Stimulated activated naive B cell treated with anti-CD40 and anti-IgM and Interleukin-4, amounts not matched to agents 10 μg/mL and 1 μg/mL and 100 μg/mL, for 72 hours (primary cell): ENCODE results near the gene PHKG1.
"Not testable (repeated sequence)": the region's sequence is repeated elsewhere in the genome, so short reads cannot be mapped to it uniquely, and the experiment has no call there.

Experiments used
- ATAC-seq, 2 donors: fragments of 150-1000 bp; cut with Tn5 transposase; replicated peaks; 2 replicates each; pipeline ENCODE4 v1.10.0; 2021; ENCODE audit warnings: moderate library complexity in 1 of 2
- DNase-seq: peaks from one replicate; pipeline ENCODE4 v3.0.0; 2021
- H3K27ac Mint-ChIP-seq: one replicate; pipeline ENCODE4 v1.8.0; 2022; ENCODE audit warnings: mild to moderate bottlenecking, mixed read lengths
- H3K27me3 Mint-ChIP-seq, 2 donors: one replicate each; pipeline ENCODE4 v1.8.0; 2022; ENCODE audit warnings: mixed read lengths in 2 of 2
- H3K36me3 Mint-ChIP-seq, 2 donors: one replicate each; pipeline ENCODE4 v1.8.0; 2022; ENCODE audit warnings: mixed read lengths in 2 of 2, mild to moderate bottlenecking in 1 of 2
- H3K4me1 Mint-ChIP-seq, 2 donors: one replicate each; pipeline ENCODE4 v1.8.0; 2022; ENCODE audit warnings: mixed read lengths in 2 of 2, mild to moderate bottlenecking in 1 of 2
- H3K4me3 Mint-ChIP-seq, 2 donors: one replicate each; pipeline ENCODE4 v1.8.0; 2022; ENCODE audit warnings: mild to moderate bottlenecking in 2 of 2, mixed read lengths in 2 of 2, moderate library complexity in 1 of 2
- H3K9me3 Mint-ChIP-seq, 2 donors: one replicate each; pipeline ENCODE4 v1.8.0; 2022; ENCODE audit warnings: mixed read lengths in 2 of 2, mild to moderate bottlenecking in 1 of 2

PHKG1 gene

GRCh38 chr7:56092789-56093531, at the start of gene PHKG1:
TSS of gene PHKG1 (minus strand) at chr7:56092952. CDS start at chr7:56088941, 4,011 bp downstream.
- Mint-ChIP-seq H3K4me1 (peaks cover 0 to 5% of the 10 kb centered on the region in 2 donors), H3K36me3 (peaks cover 14 to 29% of the 10 kb centered on the region in 2 donors), H3K9me3 (no peaks in the 10 kb centered on the region), H3K27me3 (no peaks in the 10 kb centered on the region), H3K4me3 (no peak within 1 kb of the TSS), H3K27ac (peak within 1 kb of the TSS; percentile 54)
- DNase-seq (no peak), ATAC-seq (peak in 1 of 2 donors; percentile 27)

- H3K27ac Mint-ChIP-seq, H3K36me3 Mint-ChIP-seq, ATAC-seq, H3K27me3 Mint-ChIP-seq, DNase-seq, H3K4me1 Mint-ChIP-seq, H3K4me3 Mint-ChIP-seq, H3K9me3 Mint-ChIP-seq: not testable (repeated sequence)
These were observed 38.3 kb upstream of the PHKG1 start for GRCh38 chr7:56131062-56131461.

- DNase-seq (no peak), ATAC-seq (no peak)
- H3K27ac Mint-ChIP-seq, result no peak overlapping the region
- peaks cover 0 to 11% of the 10 kb centered on the region in 2 donors for H3K27me3 Mint-ChIP-seq
- H3K9me3 Mint-ChIP-seq, result no peaks in the 10 kb centered on the region
- no peaks in the 10 kb centered on the region for H3K36me3 Mint-ChIP-seq
- no peaks in the 10 kb centered on the region for H3K4me1 Mint-ChIP-seq
- H3K4me3 Mint-ChIP-seq, result no peak overlapping the region
These were observed 34.7 kb upstream of the PHKG1 start for GRCh38 chr7:56127241-56127975.

GRCh38 chr7:56125831-56126230, 33.1 kb upstream of the PHKG1 start:
- H3K36me3 Mint-ChIP-seq, result no peaks in the 10 kb centered on the region
- peaks cover 7 to 12% of the 10 kb centered on the region in 2 donors for H3K27me3 Mint-ChIP-seq
- ATAC-seq, result no peak
- no peaks in the 10 kb centered on the region for H3K9me3 Mint-ChIP-seq
- DNase-seq, result no peak
- H3K4me1 Mint-ChIP-seq, result no peaks in the 10 kb centered on the region
- H3K27ac Mint-ChIP-seq, result no peak overlapping the region
- H3K4me3 Mint-ChIP-seq, result no peak overlapping the region

GRCh38 chr7:56124981-56125380, 32.2 kb upstream of the PHKG1 start:
- no peaks in the 10 kb centered on the region for H3K9me3 Mint-ChIP-seq
- no peaks in the 10 kb centered on the region for H3K36me3 Mint-ChIP-seq
- DNase-seq (no peak), ATAC-seq (no peak)
- no peaks in the 10 kb centered on the region for H3K4me1 Mint-ChIP-seq
- H3K4me3 Mint-ChIP-seq, result no peak overlapping the region
- no peak overlapping the region for H3K27ac Mint-ChIP-seq
- H3K27me3 Mint-ChIP-seq, result peaks cover 11 to 15% of the 10 kb centered on the region in 2 donors

- H3K4me1 Mint-ChIP-seq, result no peaks in the 10 kb centered on the region
- no peak overlapping the region for H3K4me3 Mint-ChIP-seq
- peaks cover 27 to 32% of the 10 kb centered on the region in 2 donors for H3K27me3 Mint-ChIP-seq
- DNase-seq, result no peak
- H3K9me3 Mint-ChIP-seq, result no peaks in the 10 kb centered on the region
- ATAC-seq, result no peak
- H3K36me3 Mint-ChIP-seq, result no peaks in the 10 kb centered on the region
- H3K27ac Mint-ChIP-seq, result no peak overlapping the region
These were observed 28.7 kb upstream of the PHKG1 start for GRCh38 chr7:56121440-56121839.

- Mint-ChIP-seq H3K9me3 (no peaks in the 10 kb centered on the region), H3K36me3 (no peaks in the 10 kb centered on the region), H3K4me3 (peak within 1 kb of the TSS in 1 of 2 donors; percentile 46), H3K27me3 (peaks cover 27 to 43% of the 10 kb centered on the region in 2 donors), H3K27ac (no peak within 1 kb of the TSS), H3K4me1 (no peaks in the 10 kb centered on the region)
- ATAC-seq (no peak), DNase-seq (no peak)
These were observed 23.2 kb upstream of the PHKG1 start, which contains the start of gene NUPR2 for GRCh38 chr7:56115852-56116538. TSS of gene NUPR2 (minus strand) at chr7:56116417. CDS start at chr7:56116314, 103 bp downstream.

- ATAC-seq, H3K4me3 Mint-ChIP-seq, H3K4me1 Mint-ChIP-seq, H3K27ac Mint-ChIP-seq, H3K36me3 Mint-ChIP-seq, H3K9me3 Mint-ChIP-seq, DNase-seq: not testable (repeated sequence)
- peaks cover 17 to 24% of the 10 kb centered on the region in 2 donors for H3K27me3 Mint-ChIP-seq
These were observed 19.5 kb upstream of the PHKG1 start for GRCh38 chr7:56112244-56112643.

GRCh38 chr7:56110611-56111010, 17.9 kb upstream of the PHKG1 start:
- ATAC-seq (no peak), DNase-seq (no peak)
- no peak overlapping the region for H3K4me3 Mint-ChIP-seq
- H3K4me1 Mint-ChIP-seq, result peaks cover 11 to 16% of the 10 kb centered on the region in 2 donors
- H3K36me3 Mint-ChIP-seq, result peaks cover 15 to 16% of the 10 kb centered on the region in 2 donors
- H3K27me3 Mint-ChIP-seq, result peaks cover 5 to 8% of the 10 kb centered on the region in 2 donors
- H3K27ac Mint-ChIP-seq, result no peak overlapping the region
- H3K9me3 Mint-ChIP-seq, result peaks cover 7 to 9% of the 10 kb centered on the region in 2 donors

GRCh38 chr7:56107954-56108258, 15.2 kb upstream of the PHKG1 start:
- no peak for ATAC-seq
- peaks cover 7 to 9% of the 10 kb centered on the region in 2 donors for H3K9me3 Mint-ChIP-seq
- peaks cover 18 to 19% of the 10 kb centered on the region in 2 donors for H3K36me3 Mint-ChIP-seq
- DNase-seq, result no peak
- H3K27ac Mint-ChIP-seq, result peak overlapping the region; percentile 99
- peaks cover 0 to 4% of the 10 kb centered on the region in 2 donors for H3K27me3 Mint-ChIP-seq
- peaks cover 13 to 16% of the 10 kb centered on the region in 2 donors for H3K4me1 Mint-ChIP-seq
- peak overlapping the region in 1 of 2 donors; percentile 52 for H3K4me3 Mint-ChIP-seq

- Mint-ChIP-seq H3K9me3 (peaks cover 7 to 9% of the 10 kb centered on the region in 2 donors), H3K4me1 (peaks cover 13 to 16% of the 10 kb centered on the region in 2 donors), H3K27me3 (peaks cover 0 to 4% of the 10 kb centered on the region in 2 donors), H3K27ac (peak within 1 kb of the TSS; percentile 99), H3K4me3 (peak within 1 kb of the TSS; percentile 92 to 99), H3K36me3 (peaks cover 18 to 22% of the 10 kb centered on the region in 2 donors)
- DNase-seq (peak; percentile 95), ATAC-seq (peak; percentile 97 to 99)
These were observed 13.6 kb upstream of the PHKG1 start, which contains the start of gene CHCHD2 for GRCh38 chr7:56106108-56107073. TSS of gene CHCHD2 (minus strand) at chr7:56106476. CDS start at chr7:56106413, 63 bp downstream.

GRCh38 chr7:56105508-56105907, 12.8 kb upstream of the PHKG1 start:
- H3K4me1 Mint-ChIP-seq, result peaks cover 14 to 24% of the 10 kb centered on the region in 2 donors
- H3K4me3 Mint-ChIP-seq, result peak overlapping the region; percentile 92 to 99
- H3K9me3 Mint-ChIP-seq, result peaks cover 7 to 9% of the 10 kb centered on the region in 2 donors
- H3K36me3 Mint-ChIP-seq, result peaks cover 22 to 30% of the 10 kb centered on the region in 2 donors
- no peak for ATAC-seq
- no peaks in the 10 kb centered on the region for H3K27me3 Mint-ChIP-seq
- no peak for DNase-seq
- peak overlapping the region; percentile 99 for H3K27ac Mint-ChIP-seq

- peaks cover 25 to 40% of the 10 kb centered on the region in 2 donors for H3K36me3 Mint-ChIP-seq
- not testable (repeated sequence) for DNase-seq, H3K9me3 Mint-ChIP-seq, H3K27me3 Mint-ChIP-seq, ATAC-seq, H3K4me3 Mint-ChIP-seq, H3K27ac Mint-ChIP-seq
- peaks cover 14 to 24% of the 10 kb centered on the region in 2 donors for H3K4me1 Mint-ChIP-seq
These were observed 11.4 kb upstream of the PHKG1 start for GRCh38 chr7:56104138-56104537.
